GM12875 (cell line): ENCODE data around the gene PSENEN.

Experiments
- H3K4me3 ChIP-seq: one replicate; pipeline ENCODE4 v1.5.1; 2011; ENCODE audit warnings: low read depth, low read length, control low read depth
- CTCF ChIP-seq: IDR thresholded peaks from 2 replicates; pipeline ENCODE4 v1.5.1; 2011; ENCODE audit warnings: low read depth, mild to moderate bottlenecking, control low read depth, inconsistent platforms, low read length, moderate library complexity, borderline replicate concordance; ENCODE audit not compliant: insufficient read depth

PSENEN gene

GRCh38 chr19:35741203-35741515 is 4.3 kb upstream of the PSENEN start:
- peak overlapping the region; percentile 72 for H3K4me3 ChIP-seq
- TF ChIP-seq CTCF: no peak

GRCh38 chr19:35742121-35742724 is 3.2 kb upstream of the PSENEN start, which contains the start of gene IGFLR1:
Gene IGFLR1 (minus strand): TSS chr19:35742452. CDS start chr19:35741180, 1,272 bp downstream.
- TF ChIP-seq CTCF: no peak
- H3K4me3 ChIP-seq: peak within 1 kb of the TSS; percentile 72

- no peak overlapping the region for H3K4me3 ChIP-seq
- no peak for TF ChIP-seq CTCF
These were observed 1.6 kb upstream of the PSENEN start for GRCh38 chr19:35743640-35744429.

- H3K4me3 ChIP-seq: peak overlapping the region; percentile 60
- TF ChIP-seq CTCF: 0 out of 2 replicates have a peak, but pooled peaks have one; percentile 2
These were observed 772 bp upstream of the PSENEN start for GRCh38 chr19:35744430-35745327.

GRCh38 chr19:35746087-35746462 is 624 bp downstream of the PSENEN start:
- TF ChIP-seq CTCF: no peak
- H3K4me3 ChIP-seq: peak overlapping the region; percentile 62

GRCh38 chr19:35746531-35746930 is 1.1 kb downstream of the PSENEN start:
- TF ChIP-seq CTCF: no peak
- H3K4me3 ChIP-seq: no peak overlapping the region
